Stimulated activated CD8-positive, alpha-beta memory T cell treated with anti-CD3 and anti-CD28 coated beads, Interleukin-4, amount 100 ng/mL, for 48 hours (primary cell): ENCODE measurements around the gene RGL1.

Experiments used
- DNase-seq: peaks from one replicate; pipeline ENCODE4 v3.0.0-alpha.2; 2020

The RGL1 gene

GRCh38 chr1:183893561-183894289 lies 88.8 kb downstream of the RGL1 start:
- no peak for DNase-seq

GRCh38 chr1:183894290-183894565 lies 89.3 kb downstream of the RGL1 start:
- no peak for DNase-seq

GRCh38 chr1:183896466-183897048 lies 91.6 kb downstream of the RGL1 start:
- DNase-seq: no peak

- DNase-seq: no peak
These were observed 93.1 kb downstream of the RGL1 start for GRCh38 chr1:183898001-183898396.

- no peak for DNase-seq
These were observed 93.7 kb downstream of the RGL1 start for GRCh38 chr1:183898610-183899009.

- DNase-seq: no peak
These were observed 96.9 kb downstream of the RGL1 start for GRCh38 chr1:183901748-183902330.

GRCh38 chr1:183903101-183903500 lies 98.2 kb downstream of the RGL1 start:
- DNase-seq: no peak

GRCh38 chr1:183905508-183906113 lies 100.7 kb downstream of the RGL1 start:
- no peak for DNase-seq

- DNase-seq: no peak
These were observed 102.2 kb downstream of the RGL1 start for GRCh38 chr1:183907070-183907469.

GRCh38 chr1:183908079-183908478 lies 103.2 kb downstream of the RGL1 start:
- DNase-seq: no peak

- DNase-seq: no peak
These were observed 104.8 kb downstream of the RGL1 start for GRCh38 chr1:183909672-183910071.

GRCh38 chr1:183910845-183911244 lies 105.9 kb downstream of the RGL1 start:
- no peak for DNase-seq

- no peak for DNase-seq
These were observed 106.4 kb downstream of the RGL1 start for GRCh38 chr1:183911285-183911684.

- DNase-seq: no peak
These were observed 107.5 kb downstream of the RGL1 start for GRCh38 chr1:183912265-183912886.

GRCh38 chr1:183913567-183913993 lies 108.7 kb downstream of the RGL1 start:
- DNase-seq: no peak

- no peak for DNase-seq
These were observed 109.4 kb downstream of the RGL1 start for GRCh38 chr1:183914276-183914675.

GRCh38 chr1:183914891-183915290 lies 110.0 kb downstream of the RGL1 start:
- no peak for DNase-seq

- DNase-seq: peak; percentile 74
These were observed 110.9 kb downstream of the RGL1 start for GRCh38 chr1:183915625-183916510.

- no peak for DNase-seq
These were observed 111.7 kb downstream of the RGL1 start for GRCh38 chr1:183916574-183916973.

GRCh38 chr1:183918589-183918988 lies 113.7 kb downstream of the RGL1 start:
- no peak for DNase-seq

GRCh38 chr1:183920651-183921050 lies 115.7 kb downstream of the RGL1 start:
- DNase-seq: no peak

GRCh38 chr1:183922197-183922596 lies 117.3 kb downstream of the RGL1 start:
- DNase-seq: no peak

- DNase-seq: no peak
These were observed 121.0 kb downstream of the RGL1 start for GRCh38 chr1:183925947-183926346.
